OCI-M2 (cell line): ENCODE results near the gene RBPJ.

Experiments
- DNase-seq: peaks from one replicate; lab custom pipeline; 2025; ENCODE audit not compliant: unreplicated experiment; lab: John Stamatoyannopoulos, UW

Gene RBPJ

GRCh38 chr4:26452565-26453531 is 132.0 kb downstream of the RBPJ start:
- DNase-seq: no peak

GRCh38 chr4:26454961-26455360 is 134.1 kb downstream of the RBPJ start:
- no peak for DNase-seq

- DNase-seq: no peak
These were observed 134.8 kb downstream of the RBPJ start for GRCh38 chr4:26455571-26455970.

GRCh38 chr4:26457412-26457811 is 136.6 kb downstream of the RBPJ start:
- no peak for DNase-seq

GRCh38 chr4:26458157-26458561 is 137.3 kb downstream of the RBPJ start:
- DNase-seq: no peak

GRCh38 chr4:26459054-26459755 is 138.4 kb downstream of the RBPJ start:
- no peak for DNase-seq

GRCh38 chr4:26459756-26460530 is 139.1 kb downstream of the RBPJ start:
- DNase-seq: no peak

- DNase-seq: no peak
These were observed 142.1 kb downstream of the RBPJ start for GRCh38 chr4:26462874-26463273.

- no peak for DNase-seq
These were observed 142.6 kb downstream of the RBPJ start for GRCh38 chr4:26463386-26463785.

GRCh38 chr4:26464420-26465095 is 143.7 kb downstream of the RBPJ start:
- no peak for DNase-seq

- no peak for DNase-seq
These were observed 145.9 kb downstream of the RBPJ start for GRCh38 chr4:26466578-26467270.

GRCh38 chr4:26467724-26468123 is 146.9 kb downstream of the RBPJ start:
- DNase-seq: no peak

- DNase-seq: no peak
These were observed 147.6 kb downstream of the RBPJ start for GRCh38 chr4:26468283-26468949.

GRCh38 chr4:26468977-26469376 is 148.2 kb downstream of the RBPJ start:
- no peak for DNase-seq

- DNase-seq: no peak
These were observed 151.1 kb downstream of the RBPJ start for GRCh38 chr4:26471890-26472289.

GRCh38 chr4:26473893-26474292 is 153.1 kb downstream of the RBPJ start:
- DNase-seq: no peak

- DNase-seq: no peak
These were observed 153.7 kb downstream of the RBPJ start for GRCh38 chr4:26474551-26474950.

- DNase-seq: no peak
These were observed 154.9 kb downstream of the RBPJ start for GRCh38 chr4:26475716-26476115.

GRCh38 chr4:26476545-26476944 is 155.7 kb downstream of the RBPJ start:
- no peak for DNase-seq

- DNase-seq: no peak
These were observed 157.5 kb downstream of the RBPJ start for GRCh38 chr4:26478330-26478729.
